ENCODE measurements around the gene ADAM15. TPM values are rescaled to one million over a fixed set of nuclear protein-coding genes. Genes with fewer than 3 reads are reported as not detected.

The ADAM15 gene
- total and polyA plus RNA-seq, 4 donors, result 10.8 to 26.8 (median 17.5) TPM

DNA sequence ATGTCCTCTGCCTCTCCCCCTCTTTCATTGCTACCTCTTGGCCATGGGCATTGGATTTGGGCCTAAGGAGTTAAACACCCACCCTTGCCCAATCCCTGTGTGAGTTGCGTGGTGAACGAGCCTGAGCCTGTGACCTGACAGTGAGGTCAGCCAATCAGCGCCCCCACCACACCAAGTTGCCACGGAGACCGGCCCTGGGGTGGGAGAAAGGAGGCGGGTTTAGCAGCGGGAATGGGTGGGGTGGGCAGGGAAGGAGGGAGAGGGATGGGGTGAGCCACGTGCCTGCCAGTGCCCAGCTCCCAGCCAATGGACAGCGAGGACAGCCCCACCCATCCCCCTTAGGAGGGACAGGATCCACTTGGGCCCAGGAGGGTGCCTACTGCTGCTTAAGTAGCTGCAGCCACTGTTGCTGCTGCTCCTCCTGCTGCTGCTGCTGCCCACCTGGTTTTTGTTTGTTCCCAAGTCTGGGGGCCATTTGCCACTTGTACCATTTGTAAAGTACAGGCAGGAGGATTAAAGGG, 39.0 kb upstream of the ADAM15 start:
- TF ChIP-seq RXRA (IDR thresholded peaks at IDR 0.05) (peak; percentile 29 to 42), EGR1 (IDR thresholded peaks at IDR 0.05; ENCODE audit: low read depth in 2 of 2) (no peak)
- 15% methylated on average over 9 of the region's 9 CpGs for WGBS
- H3K36me3 ChIP-seq (ENCODE audit: control insufficient read depth in 4 of 4, insufficient read depth in 3 of 4, low read depth in 1 of 4, low read length in 3 of 4), result peaks cover 3 to 19% (median 9%) of the 10 kb centered on the region in 4 donors
- no peak overlapping the region for H3K4me3 ChIP-seq (ENCODE audit: low read depth in 1 of 3, low read length in 3 of 3)
- H3K27ac ChIP-seq (ENCODE audit: low read depth in 1 of 2, low read length in 2 of 2), result peak overlapping the region in 1 of 2 donors; percentile 29
- peak; percentile 76 for DNase-seq (ENCODE audit: low spot score)
- peaks cover 49 to 90% (median 67%) of the 10 kb centered on the region in 4 donors for H3K4me1 ChIP-seq (ENCODE audit: control insufficient read depth in 4 of 4, insufficient read depth in 4 of 4, low read length in 3 of 4)
- no peaks in the 10 kb centered on the region for H3K27me3 ChIP-seq (ENCODE audit: control insufficient read depth in 4 of 4, insufficient read depth in 4 of 4, low read length in 3 of 4)
- H3K9ac ChIP-seq (ENCODE audit: low read depth in 1 of 2, low read length in 2 of 2), result no peak overlapping the region
- no peaks in the 10 kb centered on the region for H3K9me3 ChIP-seq (ENCODE audit: control insufficient read depth in 4 of 4, low read length in 3 of 4)

DNA sequence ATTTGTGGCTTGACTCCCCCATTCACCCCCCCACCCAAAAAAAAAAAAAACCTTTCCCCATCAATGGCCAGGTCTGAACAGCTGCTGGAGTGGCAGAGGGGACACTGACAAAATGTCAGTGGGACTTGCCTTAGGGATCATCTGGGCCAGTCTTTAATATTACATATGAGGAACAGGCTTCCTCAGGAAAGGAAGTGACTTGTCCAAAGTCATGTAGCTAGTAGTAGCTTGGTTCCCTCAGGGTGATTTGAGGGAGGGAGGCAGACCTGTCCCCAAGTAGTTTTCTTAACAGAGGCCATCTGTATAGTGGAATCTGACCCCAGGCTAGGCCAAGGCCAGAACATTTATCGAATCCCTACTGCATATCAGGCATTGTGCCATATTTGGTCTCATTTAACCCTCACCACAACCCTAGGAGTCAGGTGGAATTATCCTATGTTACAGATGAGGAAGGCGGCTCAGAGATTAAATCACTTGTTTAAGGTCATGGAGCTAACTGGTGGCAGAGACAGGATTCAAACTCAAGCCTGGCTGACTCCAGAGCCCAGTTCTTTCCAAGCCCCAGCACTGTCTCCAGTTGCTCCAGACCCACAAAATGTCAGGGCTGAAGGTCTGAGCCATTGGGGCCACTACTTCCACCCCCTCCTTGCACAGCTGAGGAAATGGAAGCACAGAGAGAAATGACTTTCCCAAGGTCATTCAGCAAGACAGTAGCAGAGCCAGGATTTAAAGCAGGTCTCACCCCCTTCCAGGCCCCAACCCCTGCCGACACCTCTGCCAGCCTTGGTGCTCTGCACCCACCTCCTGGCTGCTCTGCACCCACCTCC, 38.1 kb upstream of the ADAM15 start:
- peaks cover 42 to 90% (median 64%) of the 10 kb centered on the region in 4 donors for H3K4me1 ChIP-seq (ENCODE audit: control insufficient read depth in 4 of 4, insufficient read depth in 4 of 4, low read length in 3 of 4)

More for the DNA sequence above, 38.1 kb upstream of the ADAM15 start:
- H3K9ac ChIP-seq (ENCODE audit: low read depth in 1 of 2, low read length in 2 of 2), result no peak overlapping the region
- H3K36me3 ChIP-seq (ENCODE audit: control insufficient read depth in 4 of 4, insufficient read depth in 3 of 4, low read depth in 1 of 4, low read length in 3 of 4), result peaks cover 3 to 19% (median 9%) of the 10 kb centered on the region in 4 donors
- no peak for TF ChIP-seq FOXA2 (IDR thresholded peaks at IDR 0.05)
- TF ChIP-seq RXRA (IDR thresholded peaks at IDR 0.05), result peak in 1 of 2 donors; percentile 16
- no peak for TF ChIP-seq FOXA1 (IDR thresholded peaks at IDR 0.05)
- TF ChIP-seq, protein P1, sequence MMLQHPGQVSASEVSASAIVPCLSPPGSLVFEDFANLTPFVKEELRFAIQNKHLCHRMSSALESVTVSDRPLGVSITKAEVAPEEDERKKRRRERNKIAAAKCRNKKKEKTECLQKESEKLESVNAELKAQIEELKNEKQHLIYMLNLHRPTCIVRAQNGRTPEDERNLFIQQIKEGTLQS (IDR thresholded peaks at IDR 0.05), result no peak
- TF ChIP-seq, protein P2, sequence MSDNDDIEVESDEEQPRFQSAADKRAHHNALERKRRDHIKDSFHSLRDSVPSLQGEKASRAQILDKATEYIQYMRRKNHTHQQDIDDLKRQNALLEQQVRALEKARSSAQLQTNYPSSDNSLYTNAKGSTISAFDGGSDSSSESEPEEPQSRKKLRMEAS (IDR thresholded peaks at IDR 0.05), result no peak
- TF ChIP-seq HNF4G (IDR thresholded peaks at IDR 0.05), result no peak
- TF ChIP-seq RAD21 (IDR thresholded peaks at IDR 0.05), result no peak
- TF ChIP-seq TAF1 (conservative IDR thresholded peaks at IDR 0.05), result no peak
- TF ChIP-seq, protein P3, sequence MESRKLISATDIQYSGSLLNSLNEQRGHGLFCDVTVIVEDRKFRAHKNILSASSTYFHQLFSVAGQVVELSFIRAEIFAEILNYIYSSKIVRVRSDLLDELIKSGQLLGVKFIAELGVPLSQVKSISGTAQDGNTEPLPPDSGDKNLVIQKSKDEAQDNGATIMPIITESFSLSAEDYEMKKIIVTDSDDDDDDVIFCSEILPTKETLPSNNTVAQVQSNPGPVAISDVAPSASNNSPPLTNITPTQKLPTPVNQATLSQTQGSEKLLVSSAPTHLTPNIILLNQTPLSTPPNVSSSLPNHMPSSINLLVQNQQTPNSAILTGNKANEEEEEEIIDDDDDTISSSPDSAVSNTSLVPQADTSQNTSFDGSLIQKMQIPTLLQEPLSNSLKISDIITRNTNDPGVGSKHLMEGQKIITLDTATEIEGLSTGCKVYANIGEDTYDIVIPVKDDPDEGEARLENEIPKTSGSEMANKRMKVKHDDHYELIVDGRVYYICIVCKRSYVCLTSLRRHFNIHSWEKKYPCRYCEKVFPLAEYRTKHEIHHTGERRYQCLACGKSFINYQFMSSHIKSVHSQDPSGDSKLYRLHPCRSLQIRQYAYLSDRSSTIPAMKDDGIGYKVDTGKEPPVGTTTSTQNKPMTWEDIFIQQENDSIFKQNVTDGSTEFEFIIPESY (IDR thresholded peaks at IDR 0.05), result no peak
- TF ChIP-seq, protein P4, sequence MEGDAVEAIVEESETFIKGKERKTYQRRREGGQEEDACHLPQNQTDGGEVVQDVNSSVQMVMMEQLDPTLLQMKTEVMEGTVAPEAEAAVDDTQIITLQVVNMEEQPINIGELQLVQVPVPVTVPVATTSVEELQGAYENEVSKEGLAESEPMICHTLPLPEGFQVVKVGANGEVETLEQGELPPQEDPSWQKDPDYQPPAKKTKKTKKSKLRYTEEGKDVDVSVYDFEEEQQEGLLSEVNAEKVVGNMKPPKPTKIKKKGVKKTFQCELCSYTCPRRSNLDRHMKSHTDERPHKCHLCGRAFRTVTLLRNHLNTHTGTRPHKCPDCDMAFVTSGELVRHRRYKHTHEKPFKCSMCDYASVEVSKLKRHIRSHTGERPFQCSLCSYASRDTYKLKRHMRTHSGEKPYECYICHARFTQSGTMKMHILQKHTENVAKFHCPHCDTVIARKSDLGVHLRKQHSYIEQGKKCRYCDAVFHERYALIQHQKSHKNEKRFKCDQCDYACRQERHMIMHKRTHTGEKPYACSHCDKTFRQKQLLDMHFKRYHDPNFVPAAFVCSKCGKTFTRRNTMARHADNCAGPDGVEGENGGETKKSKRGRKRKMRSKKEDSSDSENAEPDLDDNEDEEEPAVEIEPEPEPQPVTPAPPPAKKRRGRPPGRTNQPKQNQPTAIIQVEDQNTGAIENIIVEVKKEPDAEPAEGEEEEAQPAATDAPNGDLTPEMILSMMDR (IDR thresholded peaks at IDR 0.05; ENCODE audit: low read depth, low read length, missing input control), result no peak
- no peak for TF ChIP-seq GABPA (IDR thresholded peaks at IDR 0.05 in 1 of 2, conservative IDR thresholded peaks at IDR 0.05 in 1 of 2)
- peak in 1 of 2 donors; percentile 30 for TF ChIP-seq HNF4A (conservative IDR thresholded peaks at IDR 0.05)
- TF ChIP-seq, protein P5, sequence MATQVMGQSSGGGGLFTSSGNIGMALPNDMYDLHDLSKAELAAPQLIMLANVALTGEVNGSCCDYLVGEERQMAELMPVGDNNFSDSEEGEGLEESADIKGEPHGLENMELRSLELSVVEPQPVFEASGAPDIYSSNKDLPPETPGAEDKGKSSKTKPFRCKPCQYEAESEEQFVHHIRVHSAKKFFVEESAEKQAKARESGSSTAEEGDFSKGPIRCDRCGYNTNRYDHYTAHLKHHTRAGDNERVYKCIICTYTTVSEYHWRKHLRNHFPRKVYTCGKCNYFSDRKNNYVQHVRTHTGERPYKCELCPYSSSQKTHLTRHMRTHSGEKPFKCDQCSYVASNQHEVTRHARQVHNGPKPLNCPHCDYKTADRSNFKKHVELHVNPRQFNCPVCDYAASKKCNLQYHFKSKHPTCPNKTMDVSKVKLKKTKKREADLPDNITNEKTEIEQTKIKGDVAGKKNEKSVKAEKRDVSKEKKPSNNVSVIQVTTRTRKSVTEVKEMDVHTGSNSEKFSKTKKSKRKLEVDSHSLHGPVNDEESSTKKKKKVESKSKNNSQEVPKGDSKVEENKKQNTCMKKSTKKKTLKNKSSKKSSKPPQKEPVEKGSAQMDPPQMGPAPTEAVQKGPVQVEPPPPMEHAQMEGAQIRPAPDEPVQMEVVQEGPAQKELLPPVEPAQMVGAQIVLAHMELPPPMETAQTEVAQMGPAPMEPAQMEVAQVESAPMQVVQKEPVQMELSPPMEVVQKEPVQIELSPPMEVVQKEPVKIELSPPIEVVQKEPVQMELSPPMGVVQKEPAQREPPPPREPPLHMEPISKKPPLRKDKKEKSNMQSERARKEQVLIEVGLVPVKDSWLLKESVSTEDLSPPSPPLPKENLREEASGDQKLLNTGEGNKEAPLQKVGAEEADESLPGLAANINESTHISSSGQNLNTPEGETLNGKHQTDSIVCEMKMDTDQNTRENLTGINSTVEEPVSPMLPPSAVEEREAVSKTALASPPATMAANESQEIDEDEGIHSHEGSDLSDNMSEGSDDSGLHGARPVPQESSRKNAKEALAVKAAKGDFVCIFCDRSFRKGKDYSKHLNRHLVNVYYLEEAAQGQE (IDR thresholded peaks at IDR 0.05), result no peak
- TF ChIP-seq EGR1 (IDR thresholded peaks at IDR 0.05; ENCODE audit: low read depth in 2 of 2), result no peak
- TF ChIP-seq JUND (IDR thresholded peaks at IDR 0.05), result no peak
- no peak for TF ChIP-seq NR2F2 (IDR thresholded peaks at IDR 0.05)
- TF ChIP-seq YY1 (IDR thresholded peaks at IDR 0.05), result no peak
- WGBS, result 63% methylated on average over 3 of the region's 3 CpGs
- no peak overlapping the region for H3K4me3 ChIP-seq (ENCODE audit: low read depth in 1 of 3, low read length in 3 of 3)
- no peak for DNase-seq (ENCODE audit: low spot score)
- H3K27me3 ChIP-seq (ENCODE audit: control insufficient read depth in 4 of 4, insufficient read depth in 4 of 4, low read length in 3 of 4), result no peaks in the 10 kb centered on the region
- no peaks in the 10 kb centered on the region for H3K9me3 ChIP-seq (ENCODE audit: control insufficient read depth in 4 of 4, low read length in 3 of 4)
- H3K27ac ChIP-seq (ENCODE audit: low read depth in 1 of 2, low read length in 2 of 2), result no peak overlapping the region
